ENCODE data around the gene TRIM71. TPM values are rescaled to one million over a fixed set of nuclear protein-coding genes. Genes with fewer than 3 reads are reported as not detected.
A peak's percentile ranks its signal among the peaks of the same experiment; 100 is the strongest.

Gene TRIM71
- total RNA-seq, 4 donors from 2014 or later: under 0.01 to 0.59 (median 0.32) TPM

DNA sequence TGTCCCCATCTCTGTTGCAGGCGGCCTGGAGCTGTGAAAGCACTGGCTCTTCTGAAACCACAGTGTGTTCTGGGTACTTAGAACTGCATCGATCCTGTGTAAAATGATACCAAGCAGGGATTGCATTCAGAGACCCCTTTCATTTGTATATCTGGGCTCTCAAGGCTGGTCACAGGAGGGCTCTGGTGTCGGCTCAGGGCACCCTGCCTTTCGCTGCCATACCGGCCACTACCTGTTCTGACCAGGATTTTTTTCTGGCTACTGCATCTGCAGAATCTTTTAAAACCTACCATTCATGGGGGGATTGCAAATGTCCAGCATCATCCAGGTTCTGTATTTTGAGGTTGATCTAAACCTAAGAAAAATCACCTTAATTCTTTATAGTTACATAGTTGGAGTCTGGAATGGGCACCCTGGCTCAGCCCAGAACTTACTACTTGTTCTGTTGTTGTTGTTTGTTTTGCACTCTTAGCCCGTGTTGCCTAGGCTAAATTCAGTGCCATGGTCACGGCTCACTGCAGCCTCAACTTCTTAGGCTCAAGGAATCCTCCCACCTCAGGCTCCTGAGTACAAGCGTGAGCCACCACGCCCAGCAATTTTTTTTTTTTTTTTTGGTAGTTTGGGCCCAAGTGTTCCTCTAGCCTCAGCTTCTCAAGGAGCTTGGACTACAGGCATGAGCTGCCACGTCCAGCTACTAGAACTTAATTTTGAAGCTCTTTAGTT is 52.7 kb downstream of the TRIM71 start:
- H3K9me3 ChIP-seq: no peaks in the 10 kb centered on the region
- TF ChIP-seq EP300 (IDR thresholded peaks at IDR 0.05) (no peak), POLR2A (IDR thresholded peaks at IDR 0.05) (no peak)
- TF ChIP-seq, protein P1, sequence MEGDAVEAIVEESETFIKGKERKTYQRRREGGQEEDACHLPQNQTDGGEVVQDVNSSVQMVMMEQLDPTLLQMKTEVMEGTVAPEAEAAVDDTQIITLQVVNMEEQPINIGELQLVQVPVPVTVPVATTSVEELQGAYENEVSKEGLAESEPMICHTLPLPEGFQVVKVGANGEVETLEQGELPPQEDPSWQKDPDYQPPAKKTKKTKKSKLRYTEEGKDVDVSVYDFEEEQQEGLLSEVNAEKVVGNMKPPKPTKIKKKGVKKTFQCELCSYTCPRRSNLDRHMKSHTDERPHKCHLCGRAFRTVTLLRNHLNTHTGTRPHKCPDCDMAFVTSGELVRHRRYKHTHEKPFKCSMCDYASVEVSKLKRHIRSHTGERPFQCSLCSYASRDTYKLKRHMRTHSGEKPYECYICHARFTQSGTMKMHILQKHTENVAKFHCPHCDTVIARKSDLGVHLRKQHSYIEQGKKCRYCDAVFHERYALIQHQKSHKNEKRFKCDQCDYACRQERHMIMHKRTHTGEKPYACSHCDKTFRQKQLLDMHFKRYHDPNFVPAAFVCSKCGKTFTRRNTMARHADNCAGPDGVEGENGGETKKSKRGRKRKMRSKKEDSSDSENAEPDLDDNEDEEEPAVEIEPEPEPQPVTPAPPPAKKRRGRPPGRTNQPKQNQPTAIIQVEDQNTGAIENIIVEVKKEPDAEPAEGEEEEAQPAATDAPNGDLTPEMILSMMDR (IDR thresholded peaks at IDR 0.05): no peak
- no peaks in the 10 kb centered on the region for H3K36me3 ChIP-seq
- no peak overlapping the region for H3K4me3 ChIP-seq
- no peak overlapping the region for H3K27ac ChIP-seq
- H3K4me1 ChIP-seq: peaks cover 0 to 21% (median 0%) of the 10 kb centered on the region in 4 donors
- DNase-seq (ENCODE audit: low spot score in 2 of 2): no peak
- whole genome bisulfite sequencing, 2 donors: 85 to 87% methylated on average over 10 of the region's 10 CpGs
- H3K27me3 ChIP-seq: no peaks in the 10 kb centered on the region

DNA sequence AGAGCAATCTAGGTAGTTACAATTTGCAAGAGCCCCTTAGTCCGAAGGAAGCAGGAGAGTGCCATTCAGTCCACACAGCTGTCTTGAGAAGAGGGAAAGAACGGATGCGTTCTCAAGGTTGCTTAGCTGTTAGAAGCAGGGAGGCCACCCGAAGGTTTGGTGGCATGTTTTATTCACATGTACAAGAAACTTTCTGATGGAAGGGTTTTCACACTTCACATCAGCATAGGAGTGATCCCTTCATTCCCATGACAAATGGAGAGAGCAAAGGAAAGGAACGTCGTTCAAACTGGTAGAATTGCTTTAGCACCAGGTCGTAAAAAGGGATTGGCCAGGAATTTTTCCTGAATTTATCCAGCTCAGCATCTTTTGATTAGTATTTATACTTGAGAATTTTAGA is 53.5 kb downstream of the TRIM71 start:
- H3K4me3 ChIP-seq: no peak overlapping the region
- no peak for TF ChIP-seq EP300 (IDR thresholded peaks at IDR 0.05)
- TF ChIP-seq POLR2A (IDR thresholded peaks at IDR 0.05): no peak
- TF ChIP-seq, protein P1 (IDR thresholded peaks at IDR 0.05): no peak
- peaks cover 0 to 21% (median 0%) of the 10 kb centered on the region in 4 donors for H3K4me1 ChIP-seq
- H3K9me3 ChIP-seq: no peaks in the 10 kb centered on the region
- DNase-seq (ENCODE audit: low spot score in 2 of 2): no peak
- H3K36me3 ChIP-seq: no peaks in the 10 kb centered on the region
- WGBS, 2 donors: 87 to 89% methylated on average over 7 of the region's 7 CpGs
- no peak overlapping the region for H3K27ac ChIP-seq
- no peaks in the 10 kb centered on the region for H3K27me3 ChIP-seq

DNA sequence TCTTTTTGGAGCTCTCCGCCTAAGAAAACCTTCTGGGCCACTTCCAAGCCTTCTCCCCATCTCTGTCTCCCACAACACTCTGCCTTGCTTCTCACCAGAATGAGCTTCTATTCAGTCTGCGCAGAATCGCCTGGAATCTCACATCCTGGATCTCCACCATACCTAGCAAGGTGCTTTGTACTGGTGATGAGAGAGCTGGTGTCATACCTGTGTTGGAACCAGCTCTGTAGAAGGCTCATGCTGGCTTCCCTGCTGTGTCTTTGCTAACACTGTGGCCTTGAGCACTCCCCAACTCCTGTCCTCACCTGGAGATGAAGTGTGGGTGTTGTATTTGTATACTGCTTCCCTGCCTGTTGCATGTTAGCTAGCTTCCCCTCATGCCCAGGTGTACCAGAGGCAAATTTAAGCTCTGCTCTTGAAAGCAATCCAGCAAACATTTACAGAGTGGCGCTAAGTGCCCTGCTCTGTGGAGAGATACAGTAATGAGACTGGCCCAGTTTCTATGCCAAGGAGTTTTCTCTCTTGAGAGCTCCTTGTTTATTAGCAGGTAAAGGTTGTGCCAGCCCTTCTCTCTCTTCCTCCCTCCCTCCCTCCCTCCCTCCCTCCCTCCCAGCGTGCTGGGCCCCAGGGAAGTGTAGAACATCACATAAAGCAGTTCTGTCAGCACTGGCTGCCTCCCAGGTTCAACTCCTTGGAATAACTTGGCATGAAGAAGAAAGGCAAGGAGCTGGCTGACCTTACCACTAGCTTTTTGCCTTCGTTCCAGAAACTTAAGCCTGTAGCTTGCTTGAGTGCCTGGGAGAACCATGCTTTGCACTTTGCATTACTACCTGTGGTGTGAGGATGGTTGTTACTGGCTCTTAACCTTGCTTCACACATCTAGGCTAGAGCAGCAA is 54.9 kb downstream of the TRIM71 start:
- no peak overlapping the region for H3K27ac ChIP-seq
- TF ChIP-seq EP300 (IDR thresholded peaks at IDR 0.05): no peak
- no peak for TF ChIP-seq POLR2A (IDR thresholded peaks at IDR 0.05)
- TF ChIP-seq, protein P1 (IDR thresholded peaks at IDR 0.05): no peak
- no peak overlapping the region for H3K4me3 ChIP-seq
- WGBS, 2 donors: 60 to 66% methylated on average over 6 of the region's 6 CpGs
- no peaks in the 10 kb centered on the region for H3K36me3 ChIP-seq
- H3K27me3 ChIP-seq: no peaks in the 10 kb centered on the region
- peaks cover 0 to 21% (median 0%) of the 10 kb centered on the region in 4 donors for H3K4me1 ChIP-seq
- no peaks in the 10 kb centered on the region for H3K9me3 ChIP-seq
- DNase-seq (ENCODE audit: low spot score in 2 of 2): peak; percentile 17 to 24

DNA sequence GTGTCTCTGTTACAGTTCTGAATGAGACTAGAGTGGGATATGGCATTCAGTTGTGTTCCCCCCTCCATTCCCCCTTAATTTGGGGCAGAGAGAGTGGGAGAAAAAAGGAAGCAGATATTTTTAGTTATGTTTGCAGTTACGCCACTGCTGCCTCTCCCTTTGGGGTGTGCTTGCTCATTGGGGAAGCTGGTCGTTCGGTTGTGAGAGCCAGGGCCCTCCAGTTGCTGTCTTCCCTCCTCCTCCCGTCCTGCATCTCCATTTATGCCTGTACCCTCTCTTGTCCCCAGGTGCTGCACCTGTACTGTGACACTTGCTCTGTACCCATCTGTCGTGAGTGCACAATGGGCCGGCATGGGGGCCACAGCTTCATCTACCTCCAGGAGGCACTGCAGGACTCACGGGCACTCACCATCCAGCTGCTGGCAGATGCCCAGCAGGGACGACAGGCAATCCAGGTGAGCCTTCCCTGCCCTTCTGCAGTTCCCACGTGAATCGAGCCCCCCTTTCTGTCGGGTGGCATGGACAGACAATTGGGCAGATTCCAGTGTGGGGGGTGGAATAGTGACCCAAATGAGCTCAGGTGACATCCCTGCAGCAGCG is 55.8 kb downstream of the TRIM71 start:
- Histone ChIP-seq H3K27ac (no peak overlapping the region), H3K9me3 (no peaks in the 10 kb centered on the region), H3K4me1 (peaks cover 0 to 21% (median 0%) of the 10 kb centered on the region in 4 donors), H3K36me3 (no peaks in the 10 kb centered on the region), H3K27me3 (no peaks in the 10 kb centered on the region), H3K4me3 (no peak overlapping the region)
- 63% methylated on average over 8 to 10 of the region's 12 CpGs for WGBS, 2 donors
- DNase-seq (ENCODE audit: low spot score in 2 of 2): no peak
- TF ChIP-seq, protein P1 (IDR thresholded peaks at IDR 0.05): no peak
- TF ChIP-seq EP300 (IDR thresholded peaks at IDR 0.05) (no peak), POLR2A (IDR thresholded peaks at IDR 0.05) (no peak)
